Measurements from ENCODE around the gene MSL1. TPM values are rescaled to one million over a fixed set of nuclear protein-coding genes. Genes with fewer than 3 reads are reported as not detected.
A peak's percentile ranks its signal among the peaks of the same experiment; 100 is the strongest.

The MSL1 gene
- total RNA-seq, 3 donors from 2014 or later = 83.7 to 100.0 (median 85.3) TPM

DNA sequence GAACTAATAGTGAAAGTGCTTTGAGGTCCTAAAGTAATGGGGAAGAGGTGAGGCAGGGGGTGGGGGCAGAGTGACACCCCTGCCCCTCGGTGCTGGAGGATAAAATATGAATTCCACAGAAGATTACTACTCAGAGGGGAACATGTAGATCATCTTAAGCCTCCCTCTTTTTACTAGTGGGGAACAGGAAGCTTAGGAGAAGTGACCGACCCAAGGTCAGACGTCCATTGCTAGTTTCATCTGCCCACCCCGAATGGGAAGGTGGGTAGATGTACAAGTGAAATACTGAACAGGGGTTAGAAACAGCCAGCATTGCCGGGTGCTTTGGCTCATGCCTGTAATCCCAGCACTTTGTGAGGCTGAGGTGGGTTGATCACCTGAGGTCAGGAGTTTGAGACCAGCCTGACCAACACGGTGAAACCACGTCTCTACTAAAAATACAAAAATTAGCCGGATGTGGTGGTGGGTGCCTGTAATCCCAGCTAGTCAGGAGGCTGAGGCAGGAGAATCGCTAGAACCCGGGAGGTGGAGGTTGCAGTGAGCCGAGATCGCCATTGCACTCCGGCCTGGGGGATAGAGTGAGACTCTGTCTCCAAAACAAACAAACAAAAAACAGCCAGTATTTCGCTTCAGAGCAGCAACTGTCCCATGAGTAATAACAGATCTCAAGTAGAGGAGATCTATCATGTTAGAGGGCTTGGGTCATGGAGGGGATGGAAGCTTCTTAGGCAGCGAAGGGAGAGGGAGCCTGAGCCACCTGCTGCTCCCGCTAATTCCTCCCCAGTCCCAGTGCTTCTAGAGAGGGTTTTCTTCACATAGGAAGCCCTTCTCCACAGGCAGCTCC lies 20.2 kb upstream of the MSL1 start:
- Histone ChIP-seq H3K4me1 (ENCODE audit: low read depth) (peaks cover 83% of the 10 kb centered on the region), H3K4me3 (no peak overlapping the region), H3K36me3 (ENCODE audit: low read depth) (no peaks in the 10 kb centered on the region), H3K9me3 (no peaks in the 10 kb centered on the region)
- intact Hi-C loops (cut with DNase I, micrococcal nuclease) = no loop called here
- TF ChIP-seq, protein P1, sequence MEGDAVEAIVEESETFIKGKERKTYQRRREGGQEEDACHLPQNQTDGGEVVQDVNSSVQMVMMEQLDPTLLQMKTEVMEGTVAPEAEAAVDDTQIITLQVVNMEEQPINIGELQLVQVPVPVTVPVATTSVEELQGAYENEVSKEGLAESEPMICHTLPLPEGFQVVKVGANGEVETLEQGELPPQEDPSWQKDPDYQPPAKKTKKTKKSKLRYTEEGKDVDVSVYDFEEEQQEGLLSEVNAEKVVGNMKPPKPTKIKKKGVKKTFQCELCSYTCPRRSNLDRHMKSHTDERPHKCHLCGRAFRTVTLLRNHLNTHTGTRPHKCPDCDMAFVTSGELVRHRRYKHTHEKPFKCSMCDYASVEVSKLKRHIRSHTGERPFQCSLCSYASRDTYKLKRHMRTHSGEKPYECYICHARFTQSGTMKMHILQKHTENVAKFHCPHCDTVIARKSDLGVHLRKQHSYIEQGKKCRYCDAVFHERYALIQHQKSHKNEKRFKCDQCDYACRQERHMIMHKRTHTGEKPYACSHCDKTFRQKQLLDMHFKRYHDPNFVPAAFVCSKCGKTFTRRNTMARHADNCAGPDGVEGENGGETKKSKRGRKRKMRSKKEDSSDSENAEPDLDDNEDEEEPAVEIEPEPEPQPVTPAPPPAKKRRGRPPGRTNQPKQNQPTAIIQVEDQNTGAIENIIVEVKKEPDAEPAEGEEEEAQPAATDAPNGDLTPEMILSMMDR (IDR thresholded peaks at IDR 0.05) = no peak
- ATAC-seq (no peak), DNase-seq (peak in 1 of 3 donors; percentile 41)

DNA sequence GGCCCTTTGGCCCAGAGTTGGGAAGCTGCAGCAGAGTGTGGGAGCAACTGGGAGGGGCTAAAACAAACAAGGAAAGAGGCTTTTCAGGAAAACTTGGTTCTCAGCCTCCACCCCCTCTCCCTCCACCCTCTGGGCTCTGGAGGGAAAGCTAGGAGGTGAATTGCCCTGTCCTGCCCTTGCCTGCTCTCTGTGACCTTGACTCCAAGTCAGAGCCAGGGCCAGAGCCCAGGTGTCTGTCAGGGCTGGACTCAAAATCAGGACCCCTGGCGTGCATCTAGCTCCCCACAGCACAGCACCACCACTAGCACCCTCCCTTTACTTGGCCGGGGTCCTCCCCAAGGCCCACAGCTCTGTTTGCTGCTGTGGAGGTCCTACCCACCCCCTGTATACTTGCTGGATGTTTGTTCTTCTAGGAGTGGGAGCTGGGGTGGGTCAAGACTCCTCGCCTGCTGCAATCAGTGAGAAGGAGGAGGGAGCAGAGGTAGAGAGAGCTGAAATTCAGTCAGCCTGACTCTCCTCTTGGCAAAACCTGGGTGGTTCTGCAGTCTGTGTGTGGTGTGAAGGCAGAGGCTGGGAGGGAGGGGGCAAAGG lies 18.6 kb upstream of the MSL1 start:
- Histone ChIP-seq H3K36me3 (ENCODE audit: low read depth) (no peaks in the 10 kb centered on the region), H3K4me1 (ENCODE audit: low read depth) (peaks cover 80% of the 10 kb centered on the region), H3K4me3 (no peak overlapping the region), H3K9me3 (no peaks in the 10 kb centered on the region)
- intact Hi-C loops (cut with DNase I, micrococcal nuclease) = no loop called here
- DNase-seq = peak; percentile 54 to 64 (median 61)
- no peak for ATAC-seq
- TF ChIP-seq, protein P1 (IDR thresholded peaks at IDR 0.05) = no peak

- Histone ChIP-seq H3K36me3 (ENCODE audit: low read depth) (no peaks in the 10 kb centered on the region), H3K9me3 (no peaks in the 10 kb centered on the region), H3K4me1 (ENCODE audit: low read depth) (peaks cover 79% of the 10 kb centered on the region), H3K4me3 (no peak overlapping the region)
- TF ChIP-seq, protein P1 (IDR thresholded peaks at IDR 0.05) = no peak
- ATAC-seq (no peak), DNase-seq (no peak)
- intact Hi-C loops (cut with DNase I, micrococcal nuclease) = no loop called here
Measured at GRCh38 chr17:40103688-40104087, 18.1 kb upstream of the MSL1 start.

GRCh38 chr17:40104594-40105486 lies 16.9 kb upstream of the MSL1 start:
- DNase-seq (no peak), ATAC-seq (no peak)
- H3K9me3 ChIP-seq = no peaks in the 10 kb centered on the region
- TF ChIP-seq, protein P1 (IDR thresholded peaks at IDR 0.05) = no peak
- H3K36me3 ChIP-seq (ENCODE audit: low read depth) = no peaks in the 10 kb centered on the region
- H3K4me3 ChIP-seq = no peak overlapping the region
- intact Hi-C loops (cut with DNase I, micrococcal nuclease) = no loop called here
- peaks cover 85% of the 10 kb centered on the region for H3K4me1 ChIP-seq (ENCODE audit: low read depth)

GRCh38 chr17:40105861-40106759 lies 15.7 kb upstream of the MSL1 start:
- H3K4me3 ChIP-seq = no peak overlapping the region
- ATAC-seq = no peak
- DNase-seq = peak in 1 of 3 donors; percentile 24
- H3K36me3 ChIP-seq (ENCODE audit: low read depth) = no peaks in the 10 kb centered on the region
- H3K4me1 ChIP-seq (ENCODE audit: low read depth) = peaks cover 92% of the 10 kb centered on the region
- TF ChIP-seq, protein P1 (IDR thresholded peaks at IDR 0.05) = no peak
- no peaks in the 10 kb centered on the region for H3K9me3 ChIP-seq
- intact Hi-C loops (cut with DNase I, micrococcal nuclease) = no loop called here

All from mucosa of descending colon (tissue), 3 donors.